Left kidney (tissue), 2 donors: Measurements from ENCODE around the gene SCT. TPM values are rescaled to one million over a fixed set of nuclear protein-coding genes. Genes with fewer than 3 reads are reported as not detected.

Experiments
- DNase-seq: peaks from one replicate; pipeline ENCODE4 v3.0.0-alpha.2; 2013
- polyA plus RNA-seq: library from polyadenylated mRNA; unstranded; fragments of 120-200 nt; gene quantifications from one replicate; pipeline ENCODE4 v1.2.1, GENCODE V29; 2013; ENCODE audit not compliant: insufficient read length

Gene SCT
- polyA plus RNA-seq, 1 donor = 0.67 TPM

- no peak for DNase-seq
Observed at GRCh38 chr11:610146-610801, 16.7 kb downstream of the SCT start.

GRCh38 chr11:609341-609811, 17.6 kb downstream of the SCT start:
- DNase-seq = no peak

GRCh38 chr11:608791-609251, 18.2 kb downstream of the SCT start:
- no peak for DNase-seq

- DNase-seq = no peak
Observed at GRCh38 chr11:607971-608659, 18.9 kb downstream of the SCT start.

- no peak for DNase-seq
Observed at GRCh38 chr11:607020-607780, 19.8 kb downstream of the SCT start.

- DNase-seq = no peak
Observed at GRCh38 chr11:606245-606644, 20.7 kb downstream of the SCT start.

- DNase-seq = no peak
Observed at GRCh38 chr11:605286-606129, 21.5 kb downstream of the SCT start.

- DNase-seq = no peak
Observed at GRCh38 chr11:603154-603553, 23.8 kb downstream of the SCT start.

GRCh38 chr11:601573-602245, 25.3 kb downstream of the SCT start:
- DNase-seq = no peak

- DNase-seq = no peak
Observed at GRCh38 chr11:598005-598680, 28.8 kb downstream of the SCT start.

- no peak for DNase-seq
Observed at GRCh38 chr11:597166-597725, 29.7 kb downstream of the SCT start.

GRCh38 chr11:596374-596773, 30.6 kb downstream of the SCT start:
- no peak for DNase-seq

GRCh38 chr11:595400-595799, 31.6 kb downstream of the SCT start:
- DNase-seq = no peak

GRCh38 chr11:593347-593746, 33.6 kb downstream of the SCT start:
- DNase-seq = no peak

- no peak for DNase-seq
Observed at GRCh38 chr11:592918-593317, 34.1 kb downstream of the SCT start.

GRCh38 chr11:592501-592900, 34.5 kb downstream of the SCT start:
- DNase-seq = no peak

- no peak for DNase-seq
Observed at GRCh38 chr11:590997-591396, 36.0 kb downstream of the SCT start.

GRCh38 chr11:589798-590197, 37.2 kb downstream of the SCT start:
- no peak for DNase-seq

GRCh38 chr11:587978-588380, 39.0 kb downstream of the SCT start:
- no peak for DNase-seq

GRCh38 chr11:587546-587945, 39.4 kb downstream of the SCT start:
- no peak for DNase-seq
